Renal cortex interstitium (tissue), 11 donors: ENCODE results near the gene TMC6. TPM values are rescaled to one million over a fixed set of nuclear protein-coding genes. Genes with fewer than 3 reads are reported as not detected.
"Not testable (repeated sequence)": the region's sequence is repeated elsewhere in the genome, so short reads cannot be mapped to it uniquely, and the experiment has no call there.

Source experiments
- DNase-seq, 11 donors: peaks; one replicate each; pipeline ENCODE4 v3.0.0-alpha.2; 2013; ENCODE audit warnings: low read depth in 9 of 11, low spot score in 4 of 11; ENCODE audit errors: extremely low read depth in 1 of 11
- polyA plus RNA-seq, 3 donors: library from polyadenylated mRNA; unstranded; fragments of 120-200 nt; gene quantifications; one replicate each; pipeline ENCODE4 v1.2.1, GENCODE V29; 2013; ENCODE audit not compliant: insufficient read length in 3 of 3

TMC6 gene
- polyA plus RNA-seq, 3 donors = 26.0 to 42.0 (median 26.2) TPM

- DNase-seq = peak in 2 of 11 donors; percentile 47 to 82
These were observed 11.9 kb upstream of the TMC6 start for GRCh38 chr17:78140169-78141051.

GRCh38 chr17:78139861-78140168 is 11.3 kb upstream of the TMC6 start:
- not testable (repeated sequence) for DNase-seq

DNA sequence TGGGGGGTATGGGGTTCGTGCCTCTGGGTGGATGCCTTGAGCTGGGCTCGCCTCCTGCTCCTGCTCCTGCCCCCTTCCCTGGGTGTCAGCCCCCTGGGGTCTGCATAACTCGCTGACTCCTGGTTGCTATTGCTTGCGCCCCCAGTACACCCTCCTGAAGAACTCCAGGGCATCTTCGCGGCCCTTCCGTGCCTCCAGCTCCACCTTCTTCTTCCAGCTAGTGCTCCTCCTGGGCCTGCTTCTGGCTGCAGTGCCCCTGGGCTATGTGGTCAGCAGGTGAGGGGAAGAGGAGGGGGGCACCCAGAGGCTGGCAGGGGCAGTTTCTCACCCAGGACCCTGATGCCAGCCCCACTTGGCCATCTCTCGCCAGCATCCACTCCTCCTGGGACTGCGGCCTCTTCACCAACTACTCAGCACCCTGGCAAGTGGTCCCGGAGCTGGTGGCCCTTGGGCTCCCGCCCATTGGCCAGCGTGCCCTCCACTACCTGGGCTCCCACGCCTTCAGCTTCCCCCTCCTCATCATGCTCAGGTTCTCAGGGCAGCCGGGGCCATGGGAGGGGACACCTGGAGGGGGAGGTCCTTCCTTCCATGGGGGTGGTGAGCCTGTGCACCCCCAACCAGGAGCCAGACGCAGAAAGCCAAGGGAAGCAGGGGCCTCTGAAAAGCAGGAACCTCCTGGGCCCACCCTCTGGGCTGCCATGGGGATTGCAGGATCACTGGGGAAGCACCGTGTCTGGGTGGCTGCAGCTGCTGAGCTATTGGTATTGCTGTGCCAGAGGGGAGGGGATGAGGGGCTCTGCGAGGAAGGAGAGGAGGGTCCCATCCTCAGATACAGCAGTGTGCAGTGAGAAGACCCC is 9.9 kb upstream of the TMC6 start:
- DNase-seq = no peak

GRCh38 chr17:78137392-78138203 is 9.0 kb upstream of the TMC6 start:
- DNase-seq = no peak

DNA sequence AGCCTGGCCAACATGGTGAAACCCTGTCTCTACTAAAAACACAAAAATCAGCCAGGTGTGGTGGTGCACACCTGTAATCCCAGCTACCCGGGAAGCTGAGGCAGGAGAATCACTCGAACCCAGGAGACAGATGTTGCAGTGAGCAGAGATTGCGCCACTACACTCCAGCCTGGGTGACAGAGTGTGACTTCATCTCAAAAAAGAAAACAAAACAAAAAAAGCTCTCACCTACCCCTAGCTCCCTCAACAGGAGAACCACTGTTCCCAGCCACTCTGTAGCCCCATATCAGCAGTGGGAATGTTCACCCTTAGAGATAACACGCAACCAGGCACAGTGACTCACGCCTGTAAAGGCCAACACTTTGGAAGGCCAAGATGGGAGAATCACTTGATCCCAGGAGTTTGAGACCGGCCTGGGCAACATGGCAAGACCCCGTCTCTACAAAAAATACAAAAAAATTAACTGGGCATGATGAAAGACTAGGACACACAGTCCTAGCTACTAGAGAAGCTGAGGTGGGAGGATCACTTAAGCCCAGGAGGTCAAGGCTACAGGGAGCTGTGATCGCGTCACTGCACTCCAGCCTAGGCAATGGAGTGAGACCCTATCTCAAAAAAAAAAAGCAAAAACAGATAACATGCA is 7.4 kb upstream of the TMC6 start:
- DNase-seq = no peak

GRCh38 chr17:78134899-78135385 is 6.4 kb upstream of the TMC6 start:
- DNase-seq = no peak

- no peak for DNase-seq
These were observed 5.7 kb upstream of the TMC6 start for GRCh38 chr17:78133971-78134898.

GRCh38 chr17:78133179-78133951 is 4.8 kb upstream of the TMC6 start:
- DNase-seq = no peak

- no peak for DNase-seq
These were observed 4.2 kb upstream of the TMC6 start for GRCh38 chr17:78132767-78133178.

- DNase-seq = peak in 1 of 11 donors; percentile 37
These were observed 3.6 kb upstream of the TMC6 start for GRCh38 chr17:78132084-78132676.

DNA sequence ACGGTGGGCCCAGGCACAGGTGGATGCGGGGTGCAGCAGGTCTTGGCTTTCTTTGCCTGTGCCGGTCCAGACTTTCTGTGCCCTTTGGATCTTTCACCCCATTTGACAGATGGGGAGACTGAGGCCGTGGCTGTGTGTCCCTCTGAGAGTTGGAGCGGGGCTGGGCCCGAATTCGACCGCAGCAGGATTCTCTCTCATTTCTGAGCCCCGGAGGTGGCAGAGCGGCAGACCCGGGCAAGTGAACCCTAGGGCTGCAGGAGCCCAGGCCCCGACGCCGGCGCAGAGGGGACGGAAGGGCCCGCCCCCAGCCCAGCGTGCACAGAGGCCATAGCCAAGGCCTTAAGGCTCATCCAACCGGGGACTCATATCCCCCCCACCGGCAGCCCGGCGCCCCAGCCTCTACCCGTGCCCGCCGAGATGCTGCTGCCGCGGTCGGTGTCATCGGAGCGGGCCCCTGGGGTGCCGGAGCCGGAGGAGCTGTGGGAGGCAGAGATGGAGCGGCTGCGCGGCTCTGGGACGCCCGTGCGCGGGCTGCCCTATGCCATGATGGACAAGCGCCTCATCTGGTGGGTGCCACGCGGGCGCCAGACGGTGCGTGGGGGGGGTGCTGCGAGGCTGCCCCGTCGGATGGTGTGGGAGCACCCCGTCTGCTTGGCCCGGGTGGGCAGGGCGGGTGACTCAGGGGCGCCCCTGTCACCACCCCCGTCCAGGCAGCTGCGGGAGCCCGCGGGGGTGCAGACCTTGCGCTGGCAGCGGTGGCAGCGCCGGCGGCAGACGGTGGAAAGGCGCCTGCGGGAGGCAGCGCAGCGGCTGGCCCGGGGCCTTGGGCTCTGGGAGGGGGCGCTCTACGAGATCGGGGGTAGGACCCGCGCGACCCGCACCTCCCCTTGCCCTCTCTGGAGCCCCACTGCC is 2.9 kb upstream of the TMC6 start:
- no peak for DNase-seq

GRCh38 chr17:78130437-78131101 is 2.0 kb upstream of the TMC6 start, which contains the start of gene TMC8:
TMC8 (plus strand) TSS chr17:78130771; CDS start chr17:78131589, 818 bp downstream.
- DNase-seq = no peak

GRCh38 chr17:78130090-78130436 is 1.5 kb upstream of the TMC6 start:
- no peak for DNase-seq

DNA sequence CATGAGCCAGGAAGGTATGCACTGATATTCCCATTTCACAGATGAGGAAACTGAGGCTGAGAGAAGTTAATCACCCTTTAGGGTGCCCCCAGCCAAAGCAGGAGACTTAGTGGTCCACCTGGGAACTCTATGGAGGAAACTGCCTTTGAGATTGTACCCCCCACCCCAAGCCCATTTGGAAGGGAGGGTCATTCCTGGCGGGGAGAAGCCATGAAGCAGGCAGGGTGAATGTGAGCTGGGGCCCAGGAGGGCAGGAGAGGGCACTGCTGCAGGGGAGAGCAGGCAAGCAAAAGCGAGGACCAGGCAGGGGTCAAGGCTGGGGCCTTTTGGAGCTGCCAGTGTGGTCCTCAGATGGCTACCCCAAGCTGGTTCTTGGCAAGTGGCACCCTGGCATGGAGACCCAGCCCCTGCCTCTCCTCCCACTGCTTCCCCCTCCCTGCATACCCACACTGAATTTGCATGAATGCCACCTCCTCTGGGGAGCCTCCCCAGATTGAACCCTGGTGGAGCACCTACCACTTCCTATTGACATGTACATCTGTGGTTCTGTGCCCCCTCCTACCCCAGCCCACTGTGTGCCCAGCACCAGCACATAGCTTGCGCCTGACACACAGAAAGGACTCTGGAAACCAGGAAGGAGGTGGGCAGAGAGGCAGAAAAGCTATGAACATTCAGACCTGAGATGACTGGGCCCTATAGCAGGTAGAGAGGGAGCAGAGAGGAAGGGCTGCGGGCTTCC is 965 bp upstream of the TMC6 start:
- no peak for DNase-seq
